Osteocyte (in vitro differentiated cells): Measurements from ENCODE around the gene CHST11. TPM values are rescaled to one million over a fixed set of nuclear protein-coding genes. Genes with fewer than 3 reads are reported as not detected.

Experiments used
- DNase-seq: peaks from one replicate; pipeline ENCODE4 v3.0.0; 2021; ENCODE audit warnings: mixed read lengths; ENCODE audit not compliant: unreplicated experiment; ENCODE audit errors: extremely low spot score
- H3K27ac Mint-ChIP-seq: one replicate; pipeline ENCODE4 v1.8.0; 2021; ENCODE audit warnings: mild to moderate bottlenecking, mixed read lengths; ENCODE audit not compliant: unreplicated experiment
- H3K27me3 Mint-ChIP-seq: one replicate; pipeline ENCODE4 v1.8.0; 2021; ENCODE audit warnings: mixed read lengths; ENCODE audit not compliant: unreplicated experiment
- H3K36me3 Mint-ChIP-seq: one replicate; pipeline ENCODE4 v1.8.0; 2021; ENCODE audit warnings: mixed read lengths; ENCODE audit not compliant: unreplicated experiment
- H3K4me1 Mint-ChIP-seq: one replicate; pipeline ENCODE4 v1.8.0; 2021; ENCODE audit warnings: mixed read lengths; ENCODE audit not compliant: unreplicated experiment
- H3K4me3 Mint-ChIP-seq: one replicate; pipeline ENCODE4 v1.8.0; 2021; ENCODE audit warnings: mild to moderate bottlenecking, moderate library complexity, mixed read lengths; ENCODE audit not compliant: unreplicated experiment
- H3K9me3 Mint-ChIP-seq: one replicate; pipeline ENCODE4 v1.8.0; 2021; ENCODE audit warnings: mixed read lengths; ENCODE audit not compliant: unreplicated experiment
- total RNA-seq: library from RNA; stranded (reverse); gene quantifications from 2 replicates; pipeline ENCODE4 v1.2.1, GENCODE V29; 2021
- TF ChIP-seq, protein P1 (sequence below): fragments of 200-600 bp; sonication (generic); IDR thresholded peaks from 2 replicates; pipeline ENCODE4 v1.5.0; 2021; ENCODE audit warnings: antibody characterized with exemption, mild to moderate bottlenecking, moderate library complexity

Gene CHST11
- total RNA-seq, 1 donor from 2014 or later, result 7.5 TPM

DNA sequence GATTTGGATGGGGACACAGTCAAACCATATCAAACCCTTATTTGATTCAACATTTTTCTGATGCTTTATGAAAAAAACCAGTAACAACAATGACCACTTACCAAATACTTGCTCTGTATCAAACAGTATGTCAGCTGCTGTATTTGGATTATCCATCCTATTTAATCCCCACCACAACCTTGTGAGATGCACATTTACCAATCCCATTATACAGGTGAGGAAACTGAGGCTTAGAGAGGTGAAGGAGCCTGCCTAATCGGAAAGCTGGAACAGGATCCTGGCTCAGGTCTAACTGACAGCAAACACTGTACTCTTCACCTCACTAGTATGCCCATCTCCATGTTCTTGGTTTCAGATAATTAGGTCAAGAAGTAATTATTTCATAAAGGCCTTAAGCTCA is 13.8 kb downstream of the CHST11 start:
- Mint-ChIP-seq H3K36me3 (no peaks in the 10 kb centered on the region), H3K27me3 (no peaks in the 10 kb centered on the region), H3K4me1 (peaks cover 4% of the 10 kb centered on the region), H3K4me3 (no peak overlapping the region), H3K27ac (no peak overlapping the region), H3K9me3 (no peaks in the 10 kb centered on the region)
- no peak for DNase-seq
- TF ChIP-seq, protein P1, sequence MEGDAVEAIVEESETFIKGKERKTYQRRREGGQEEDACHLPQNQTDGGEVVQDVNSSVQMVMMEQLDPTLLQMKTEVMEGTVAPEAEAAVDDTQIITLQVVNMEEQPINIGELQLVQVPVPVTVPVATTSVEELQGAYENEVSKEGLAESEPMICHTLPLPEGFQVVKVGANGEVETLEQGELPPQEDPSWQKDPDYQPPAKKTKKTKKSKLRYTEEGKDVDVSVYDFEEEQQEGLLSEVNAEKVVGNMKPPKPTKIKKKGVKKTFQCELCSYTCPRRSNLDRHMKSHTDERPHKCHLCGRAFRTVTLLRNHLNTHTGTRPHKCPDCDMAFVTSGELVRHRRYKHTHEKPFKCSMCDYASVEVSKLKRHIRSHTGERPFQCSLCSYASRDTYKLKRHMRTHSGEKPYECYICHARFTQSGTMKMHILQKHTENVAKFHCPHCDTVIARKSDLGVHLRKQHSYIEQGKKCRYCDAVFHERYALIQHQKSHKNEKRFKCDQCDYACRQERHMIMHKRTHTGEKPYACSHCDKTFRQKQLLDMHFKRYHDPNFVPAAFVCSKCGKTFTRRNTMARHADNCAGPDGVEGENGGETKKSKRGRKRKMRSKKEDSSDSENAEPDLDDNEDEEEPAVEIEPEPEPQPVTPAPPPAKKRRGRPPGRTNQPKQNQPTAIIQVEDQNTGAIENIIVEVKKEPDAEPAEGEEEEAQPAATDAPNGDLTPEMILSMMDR, result no peak

DNA sequence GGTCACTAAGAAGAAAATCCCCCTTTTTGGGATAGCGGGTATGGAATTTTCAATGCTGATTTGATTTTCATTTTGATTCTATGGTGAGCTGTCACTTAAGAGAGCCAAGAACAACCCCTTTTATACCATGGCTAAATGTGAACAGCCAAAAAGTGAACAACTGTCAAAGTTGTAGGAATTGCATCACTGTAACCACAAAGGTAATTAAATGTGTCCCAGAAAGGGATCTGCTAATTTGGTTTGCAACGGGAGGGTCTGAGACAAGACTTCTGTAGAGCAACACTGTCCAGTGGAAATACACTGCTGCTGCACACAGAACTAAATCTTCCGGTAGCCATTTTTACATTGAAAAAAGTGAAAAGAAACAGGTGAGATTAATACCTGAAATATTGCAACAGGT is 14.6 kb downstream of the CHST11 start:
- no peaks in the 10 kb centered on the region for H3K36me3 Mint-ChIP-seq
- no peak overlapping the region for H3K27ac Mint-ChIP-seq
- TF ChIP-seq, protein P1, result no peak
- H3K9me3 Mint-ChIP-seq, result no peaks in the 10 kb centered on the region
- no peak overlapping the region for H3K4me3 Mint-ChIP-seq
- DNase-seq, result no peak
- peaks cover 4% of the 10 kb centered on the region for H3K4me1 Mint-ChIP-seq
- H3K27me3 Mint-ChIP-seq, result no peaks in the 10 kb centered on the region

DNA sequence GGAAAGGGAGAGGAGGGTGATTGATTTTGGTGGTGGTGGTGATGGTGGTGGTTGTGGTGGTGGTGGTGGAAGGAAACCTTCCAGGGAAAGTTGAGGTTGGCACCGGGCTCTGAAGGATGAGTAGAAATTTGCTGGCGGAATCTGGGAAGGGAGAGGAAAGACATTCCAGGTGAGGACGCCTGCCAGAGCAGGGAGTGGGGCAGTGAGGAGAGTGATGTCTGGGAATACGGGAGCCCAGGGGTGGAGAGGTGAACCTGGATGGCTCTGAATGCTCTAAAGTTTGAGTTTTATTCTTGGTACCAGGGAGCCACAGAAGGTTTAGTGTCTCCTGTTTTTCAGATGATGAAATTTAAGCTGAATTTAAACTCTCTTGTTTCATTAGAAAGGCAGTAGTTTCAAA is 16.0 kb downstream of the CHST11 start:
- TF ChIP-seq, protein P1, result no peak
- Mint-ChIP-seq H3K4me3 (no peak overlapping the region), H3K9me3 (no peaks in the 10 kb centered on the region), H3K27me3 (no peaks in the 10 kb centered on the region), H3K4me1 (peaks cover 4% of the 10 kb centered on the region), H3K27ac (no peak overlapping the region), H3K36me3 (no peaks in the 10 kb centered on the region)
- no peak for DNase-seq

DNA sequence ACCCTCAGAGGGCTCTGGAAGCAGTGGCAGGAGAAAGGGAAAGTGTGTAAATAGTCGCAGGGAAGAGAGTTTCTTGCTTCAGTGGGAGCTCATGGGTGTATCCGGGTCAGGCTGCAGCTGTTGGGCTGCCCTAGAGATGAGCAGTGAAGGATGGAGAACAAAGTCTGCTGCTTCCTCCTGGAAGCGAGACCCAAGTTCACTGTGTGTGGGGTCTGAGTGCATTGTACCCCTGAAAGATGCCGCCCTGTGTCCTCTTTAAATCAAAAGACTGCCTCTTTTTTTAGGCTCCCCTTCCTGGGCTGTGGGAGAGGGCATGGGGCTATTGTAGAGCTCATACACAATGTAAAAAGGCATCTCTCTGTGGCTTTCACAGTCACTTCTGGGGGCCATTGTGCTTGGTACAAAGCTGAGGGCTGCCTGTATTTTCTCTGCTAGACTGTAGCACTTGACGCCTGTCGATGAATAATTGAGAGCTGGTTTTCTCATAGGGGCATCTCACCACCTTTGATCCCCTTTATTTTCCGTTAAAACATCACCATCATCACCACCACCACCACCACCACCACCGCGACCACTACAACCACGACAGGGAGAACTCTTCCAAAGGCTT is 16.7 kb downstream of the CHST11 start:
- Mint-ChIP-seq H3K9me3 (no peaks in the 10 kb centered on the region), H3K4me3 (no peak overlapping the region), H3K36me3 (no peaks in the 10 kb centered on the region), H3K27me3 (no peaks in the 10 kb centered on the region), H3K4me1 (peaks cover 4% of the 10 kb centered on the region), H3K27ac (no peak overlapping the region)
- no peak for DNase-seq
- TF ChIP-seq, protein P1, result no peak

DNA sequence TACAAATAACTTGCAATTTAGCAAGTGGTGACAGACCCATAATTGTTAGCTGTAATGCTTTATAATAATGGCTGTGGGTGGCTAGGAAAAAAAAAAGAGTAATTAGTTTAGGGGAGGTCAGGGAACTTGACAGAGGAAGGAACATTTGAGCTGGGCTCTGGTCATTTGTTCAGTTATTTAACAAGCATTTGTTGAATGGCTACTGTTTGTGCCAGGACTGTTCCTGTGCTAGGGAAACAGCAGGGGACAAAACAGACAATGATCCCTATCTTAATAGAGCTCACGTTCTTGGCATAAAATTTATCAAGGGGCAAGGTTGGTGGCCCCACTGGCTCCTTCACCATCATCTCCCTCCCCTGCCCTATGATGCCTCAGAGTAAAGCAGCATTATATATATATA is 18.5 kb downstream of the CHST11 start:
- Mint-ChIP-seq H3K36me3 (no peaks in the 10 kb centered on the region), H3K4me1 (peaks cover 4% of the 10 kb centered on the region), H3K4me3 (no peak overlapping the region), H3K9me3 (no peaks in the 10 kb centered on the region), H3K27me3 (no peaks in the 10 kb centered on the region), H3K27ac (no peak overlapping the region)
- no peak for DNase-seq
- TF ChIP-seq, protein P1, result no peak
